CD14-positive monocyte (primary cell): ENCODE results near the gene PPM1F. TPM values are rescaled to one million over a fixed set of nuclear protein-coding genes. Genes with fewer than 3 reads are reported as not detected.
A peak's percentile ranks its signal among the peaks of the same experiment; 100 is the strongest.

Source experiments
- DNase-seq, 3 donors: peaks; one replicate each; pipeline ENCODE4 v3.0.0-alpha.2; 2011 to 2022
- H2AFZ ChIP-seq: 2 replicates; pipeline ENCODE4 v1.6.0; 2012; ENCODE audit warnings: mild to moderate bottlenecking, low read depth, low read length, inconsistent platforms; ENCODE audit not compliant: insufficient read depth, poor library complexity, severe bottlenecking
- H3K27ac ChIP-seq, 2 donors: 1 replicate in 1 of 2; 2 replicates in 1 of 2; pipeline ENCODE4 v1.5.1; 2012 to 2013; ENCODE audit warnings: low read length in 2 of 2, control low read depth in 1 of 2, inconsistent platforms in 1 of 2, low read depth in 1 of 2, mild to moderate bottlenecking in 1 of 2
- H3K27me3 ChIP-seq, 2 donors: one replicate each; pipeline versions ENCODE4 v1.6.0 to v1.6.1; 2011 to 2013; ENCODE audit warnings: low read length in 2 of 2; ENCODE audit not compliant: control insufficient read depth in 2 of 2, insufficient read depth in 2 of 2
- H3K36me3 ChIP-seq, 2 donors: replicated peaks in 1 of 2; 1 replicate in 1 of 2; 2 replicates in 1 of 2; pipeline versions ENCODE4 v1.5.1 to v1.6.1; 2012 to 2013; ENCODE audit warnings: low read length in 2 of 2, control low read depth in 1 of 2, inconsistent platforms in 1 of 2, mild to moderate bottlenecking in 1 of 2; ENCODE audit not compliant: insufficient read depth in 2 of 2, control insufficient read depth in 1 of 2
- H3K4me1 ChIP-seq, 2 donors: 1 replicate in 1 of 2; 2 replicates in 1 of 2; pipeline versions ENCODE4 v1.5.1 to v1.6.1; 2012 to 2013; ENCODE audit warnings: low read length in 2 of 2, control low read depth in 1 of 2, inconsistent platforms in 1 of 2, mild to moderate bottlenecking in 1 of 2, moderate library complexity in 1 of 2; ENCODE audit not compliant: insufficient read depth in 2 of 2, control insufficient read depth in 1 of 2
- H3K4me2 ChIP-seq: replicated peaks from 2 replicates; pipeline ENCODE3; 2012; ENCODE audit warnings: low read length, moderate library complexity, mild to moderate bottlenecking; ENCODE audit not compliant: poor library complexity, severe bottlenecking; ENCODE audit errors: extremely low read depth
- H3K4me3 ChIP-seq, 3 experiments: fragments of 200-600 bp in 1 of 3; sonication (generic) in 1 of 3; replicated peaks in 1 of 3; 1 replicate in 2 of 3; 2 replicates in 1 of 3; pipeline ENCODE4 v1.5.1; 2011 to 2013; ENCODE audit warnings: low read length in 3 of 3, mild to moderate bottlenecking in 3 of 3, control low read depth in 2 of 3, low read depth in 2 of 3, inconsistent platforms in 1 of 3, moderate library complexity in 1 of 3
- H3K79me2 ChIP-seq: 2 replicates; pipeline ENCODE4 v1.6.0; 2012; ENCODE audit warnings: mild to moderate bottlenecking, control low read depth, inconsistent platforms, low read length, moderate library complexity; ENCODE audit not compliant: insufficient read depth
- H3K9ac ChIP-seq: 2 replicates; pipeline ENCODE4 v1.6.0; 2017; ENCODE audit warnings: low read length, mild to moderate bottlenecking; ENCODE audit not compliant: insufficient read depth, poor library complexity, severe bottlenecking
- H3K9me3 ChIP-seq, 2 donors: replicated peaks in 1 of 2; 1 replicate in 1 of 2; 2 replicates in 1 of 2; pipeline versions ENCODE4 v1.5.1 to v1.6.1; 2012 to 2013; ENCODE audit warnings: low read length in 2 of 2, control low read depth in 1 of 2; ENCODE audit not compliant: control insufficient read depth in 1 of 2, insufficient read depth in 1 of 2
- H4K20me1 ChIP-seq: 2 replicates; pipeline ENCODE4 v1.6.0; 2012; ENCODE audit warnings: mild to moderate bottlenecking, low read length, control low read depth, moderate library complexity; ENCODE audit not compliant: insufficient read depth
- H3K27ac Mint-ChIP-seq, 7 donors: one replicate each; pipeline ENCODE4 v1.8.0; 2020; ENCODE audit warnings: mild to moderate bottlenecking in 7 of 7, mixed read lengths in 7 of 7, moderate library complexity in 6 of 7, inconsistent platforms in 2 of 7
- H3K27me3 Mint-ChIP-seq, 3 donors: one replicate each; pipeline ENCODE4 v1.8.0; 2021 to 2022; ENCODE audit warnings: low read depth in 3 of 3, mild to moderate bottlenecking in 3 of 3, mixed read lengths in 3 of 3, moderate library complexity in 3 of 3, inconsistent platforms in 1 of 3
- H3K36me3 Mint-ChIP-seq, 2 donors: one replicate each; pipeline ENCODE4 v1.8.0; 2020; ENCODE audit warnings: mixed read lengths in 2 of 2, inconsistent platforms in 1 of 2, mild to moderate bottlenecking in 1 of 2
- H3K4me1 Mint-ChIP-seq: one replicate; pipeline ENCODE4 v1.8.0; 2020; ENCODE audit warnings: mild to moderate bottlenecking, mixed read lengths
- H3K4me3 Mint-ChIP-seq, 2 donors: one replicate each; pipeline ENCODE4 v1.8.0; 2020; ENCODE audit warnings: mild to moderate bottlenecking in 2 of 2, mixed read lengths in 2 of 2, moderate library complexity in 1 of 2
- H3K9me3 Mint-ChIP-seq, 7 donors: one replicate each; pipeline ENCODE4 v1.8.0; 2020 to 2022; ENCODE audit warnings: mixed read lengths in 7 of 7, mild to moderate bottlenecking in 6 of 7, moderate library complexity in 6 of 7, inconsistent platforms in 2 of 7
- CTCF ChIP-seq: fragments of 200-600 bp; IDR thresholded peaks from one replicate; pipeline ENCODE4 v1.8.0; 2022; ENCODE audit warnings: antibody characterized with exemption, mild to moderate bottlenecking
- WGBS: methylation state at CpG from one replicate; pipeline ENCODE4 v1.1.5; 2013; ENCODE audit warnings: missing lambda C conversion rate; ENCODE audit not compliant: insufficient coverage; 5-methylcytosine and 5-hydroxymethylcytosine counted together
- intact Hi-C, 2 donors: fragments of 100-400 bp; cut with micrococcal nuclease; formaldehyde crosslinking; loops; one replicate each; pipeline versions ENCODE4 v1.15.0 to v1.15.1; 2023
- polyA plus RNA-seq, 3 donors: library from polyadenylated mRNA; depleted of rRNA in 1 of 3; unstranded in 2 of 3; stranded (reverse) in 1 of 3; fragments of 300-500 nt in 2 of 3; fragments of >200 nt in 1 of 3; fragmentation: Illumina TruSeq in 2 of 3; gene quantifications; 1 replicate in 2 of 3; 2 replicates in 1 of 3; pipeline ENCODE4 v1.2.3, GENCODE V29; 2012 to 2021

PPM1F gene
- polyA plus RNA-seq, 3 donors = 28.8 to 95.0 (median 37.2) TPM

GRCh38 chr22:21980547-21980946 lies 27.9 kb upstream of the PPM1F start:
- Histone ChIP-seq H3K36me3 (peaks cover 7 to 25% of the 10 kb centered on the region in 2 donors), H2AFZ (no peak overlapping the region), H4K20me1 (peaks cover 36% of the 10 kb centered on the region), H3K27me3 (no peaks in the 10 kb centered on the region), H3K27ac (peak overlapping the region in 1 of 2 donors; percentile 31), H3K9me3 (no peaks in the 10 kb centered on the region), H3K4me1 (peaks cover 11 to 14% of the 10 kb centered on the region in 2 donors), H3K9ac (no peak overlapping the region), H3K4me3 (no peak overlapping the region), H3K79me2 (peaks cover 60% of the 10 kb centered on the region), H3K4me2 (no peak overlapping the region)
- 98% methylated on average over 5 of the region's 7 CpGs for WGBS
- peak overlapping the region in 1 of 7 donors; percentile 18 for H3K27ac Mint-ChIP-seq
- peaks cover 22% of the 10 kb centered on the region for H3K4me1 Mint-ChIP-seq
- H3K36me3 Mint-ChIP-seq = peaks cover 16 to 24% of the 10 kb centered on the region in 2 donors
- DNase-seq = no peak
- intact Hi-C loops = no loop called here
- H3K9me3 Mint-ChIP-seq = no peaks in the 10 kb centered on the region
- H3K27me3 Mint-ChIP-seq = no peaks in the 10 kb centered on the region
- no peak for TF ChIP-seq CTCF
- no peak overlapping the region for H3K4me3 Mint-ChIP-seq

- Mint-ChIP-seq H3K4me1 (peaks cover 22% of the 10 kb centered on the region), H3K36me3 (peaks cover 32 to 42% of the 10 kb centered on the region in 2 donors), H3K27ac (peak overlapping the region in 4 of 7 donors; percentile 11 to 74 (median 63)), H3K4me3 (no peak overlapping the region), H3K9me3 (no peaks in the 10 kb centered on the region), H3K27me3 (no peaks in the 10 kb centered on the region)
- Histone ChIP-seq H3K4me1 (peaks cover 11 to 14% of the 10 kb centered on the region in 2 donors), H3K27ac (no peak overlapping the region), H3K9me3 (no peaks in the 10 kb centered on the region), H4K20me1 (peaks cover 40% of the 10 kb centered on the region), H3K9ac (no peak overlapping the region), H3K79me2 (peaks cover 63% of the 10 kb centered on the region), H3K4me2 (no peak overlapping the region), H2AFZ (no peak overlapping the region), H3K27me3 (no peaks in the 10 kb centered on the region), H3K36me3 (peaks cover 25 to 43% of the 10 kb centered on the region in 2 donors), H3K4me3 (no peak overlapping the region)
- DNase-seq = no peak
- WGBS = 91% methylated on average over 11 of the region's 11 CpGs
- intact Hi-C loops = no loop called here
- no peak for TF ChIP-seq CTCF
Observed at GRCh38 chr22:21978564-21979386, 26.1 kb upstream of the PPM1F start.
